Fibroblast of mammary gland (primary cell): ENCODE results near the gene PGP.

Source experiments
- DNase-seq: peaks from one replicate; pipeline ENCODE4 v3.0.0-alpha.2; 2010; ENCODE audit warnings: low read depth
- H3K4me3 ChIP-seq: 2 replicates; pipeline ENCODE4 v1.5.1; 2011; ENCODE audit warnings: low read depth, mild to moderate bottlenecking, low read length, moderate library complexity; ENCODE audit not compliant: control insufficient read depth
- CTCF ChIP-seq: conservative IDR thresholded peaks from 2 replicates; pipeline ENCODE4 v1.5.1; 2011; ENCODE audit warnings: low read depth, low read length, inconsistent platforms; ENCODE audit not compliant: control insufficient read depth, insufficient read depth

PGP gene

GRCh38 chr16:2176047-2176446, 38.6 kb downstream of the PGP start:
- no peak overlapping the region for H3K4me3 ChIP-seq
- DNase-seq = no peak
- no peak for TF ChIP-seq CTCF

DNA sequence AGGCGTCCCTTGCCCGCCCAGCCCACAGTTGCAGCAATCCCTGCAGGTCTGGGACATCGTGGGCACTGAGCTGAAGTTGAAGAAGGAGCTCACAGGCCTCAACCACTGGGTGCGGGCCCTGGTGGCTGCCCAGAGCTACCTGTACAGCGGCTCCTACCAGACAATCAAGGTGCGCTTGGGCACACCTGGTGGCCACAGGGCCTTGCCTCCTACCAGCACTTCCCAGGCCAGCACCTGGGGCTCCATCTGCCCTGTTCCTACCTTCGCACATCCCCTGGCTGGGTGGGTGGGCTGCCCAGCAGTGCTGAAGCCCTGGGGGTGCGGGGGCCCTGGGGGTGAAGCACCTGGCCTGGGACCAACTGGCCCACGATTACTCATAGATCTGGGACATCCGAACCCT, 39.2 kb downstream of the PGP start:
- TF ChIP-seq CTCF = no peak
- DNase-seq = no peak
- H3K4me3 ChIP-seq = no peak overlapping the region

DNA sequence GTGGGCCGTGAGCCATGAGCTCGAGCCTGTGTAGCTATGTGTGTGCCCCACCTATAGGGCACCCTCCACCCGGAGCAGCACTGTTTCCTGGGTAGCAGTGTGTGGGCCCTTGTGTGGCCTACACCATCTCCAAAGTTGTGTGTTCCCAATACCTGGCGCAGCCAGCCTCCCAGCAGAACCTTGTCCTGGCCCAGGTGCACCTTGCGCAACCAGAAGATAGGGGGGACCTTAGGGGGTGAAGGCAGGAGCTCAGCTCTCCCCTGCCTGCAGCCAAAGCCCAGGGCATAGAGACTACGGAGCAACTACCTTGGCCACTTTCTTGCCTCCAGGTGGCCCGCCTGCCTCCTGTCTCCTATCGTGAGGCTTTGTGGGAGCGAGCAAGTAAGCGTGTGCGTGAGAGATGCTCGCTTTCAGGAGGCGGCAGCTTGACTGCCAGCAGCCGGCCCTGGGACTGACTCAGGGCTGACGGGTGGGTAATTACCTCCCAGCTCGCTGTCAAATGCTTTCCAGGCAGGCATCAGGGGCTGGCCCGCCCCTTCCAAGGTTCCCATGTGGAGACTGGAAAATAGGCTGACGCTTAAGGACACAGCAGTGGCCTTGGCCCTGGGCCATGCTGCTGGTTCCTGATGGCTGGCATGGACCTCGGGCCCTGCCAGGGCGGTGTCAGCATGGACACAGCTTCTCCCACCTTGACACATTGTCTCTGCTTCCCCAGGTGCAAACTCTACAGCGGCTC, 40.1 kb downstream of the PGP start:
- TF ChIP-seq CTCF = no peak
- H3K4me3 ChIP-seq = no peak overlapping the region
- no peak for DNase-seq

GRCh38 chr16:2173916-2174315, 40.7 kb downstream of the PGP start:
- H3K4me3 ChIP-seq = no peak overlapping the region
- TF ChIP-seq CTCF = no peak
- DNase-seq = no peak

DNA sequence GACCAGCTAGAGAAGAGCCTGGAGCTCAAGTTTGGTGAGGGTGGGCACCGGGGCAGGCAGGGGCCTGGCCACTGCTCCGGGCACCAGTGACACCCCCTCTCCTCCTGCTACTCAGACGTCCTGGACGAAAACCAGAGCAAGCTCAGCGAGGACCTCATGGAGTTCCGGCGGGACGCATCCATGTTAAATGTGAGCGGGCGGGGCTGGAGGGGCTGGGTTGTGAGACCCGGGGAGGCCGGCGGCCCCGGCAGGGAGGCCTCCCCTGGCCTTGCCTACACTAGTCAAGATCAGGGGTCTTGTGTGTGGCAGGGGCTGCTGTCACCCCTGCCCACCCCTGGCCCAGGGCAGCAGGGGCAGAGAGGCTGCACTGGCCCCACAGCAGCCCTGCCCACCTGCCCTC, 41.3 kb downstream of the PGP start:
- no peak overlapping the region for H3K4me3 ChIP-seq
- DNase-seq = no peak
- TF ChIP-seq CTCF = no peak

DNA sequence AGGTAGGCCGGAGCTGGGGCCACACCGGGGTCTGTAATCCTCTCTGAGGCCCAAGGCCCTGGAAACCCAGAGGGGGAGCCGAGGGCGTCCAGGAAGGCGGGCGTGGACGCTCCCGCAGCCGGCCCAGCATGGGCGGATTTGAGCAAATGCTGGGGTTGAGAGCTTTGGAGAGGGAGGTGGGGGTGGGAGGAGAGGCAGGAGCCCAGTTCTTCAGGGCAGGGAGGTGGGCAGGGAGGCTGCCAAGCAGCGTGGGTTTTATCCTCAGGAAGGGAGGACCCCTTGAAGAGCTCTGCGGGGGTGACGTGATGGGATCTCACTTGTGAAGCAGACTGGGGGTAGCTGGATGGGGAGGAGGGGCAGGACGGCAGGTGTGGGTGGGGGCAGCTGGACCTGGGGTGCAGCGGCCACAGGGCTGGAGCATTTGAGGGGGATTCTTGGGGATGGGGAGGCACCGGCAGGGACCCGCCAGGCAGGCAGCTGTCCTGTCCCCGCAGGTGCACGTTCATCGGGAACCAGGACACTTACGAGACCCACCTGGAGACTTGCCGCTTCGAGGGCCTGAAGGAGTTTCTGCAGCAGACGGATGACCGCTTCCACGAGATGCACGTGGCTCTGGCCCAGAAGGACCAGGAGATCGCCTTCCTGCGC, 41.8 kb downstream of the PGP start:
- TF ChIP-seq CTCF = no peak
- H3K4me3 ChIP-seq = no peak overlapping the region
- no peak for DNase-seq
